Smooth muscle cell (in vitro differentiated cells): Measurements from ENCODE around the gene BCOR. TPM values are rescaled to one million over a fixed set of nuclear protein-coding genes. Genes with fewer than 3 reads are reported as not detected.

Experiments
- DNase-seq: peaks from one replicate; lab custom pipeline; 2025; ENCODE audit not compliant: unreplicated experiment; lab: John Stamatoyannopoulos, UW
- H2AFZ ChIP-seq: fragments of 200-600 bp; sonication (generic); 2 replicates; pipeline ENCODE4 v1.6.0; 2016; ENCODE audit warnings: antibody characterized with exemption, low read depth, mild to moderate bottlenecking
- H3F3A ChIP-seq: fragments of 200-600 bp; sonication (generic); 2 replicates; pipeline ENCODE4 v1.6.0; 2017; ENCODE audit warnings: antibody characterized with exemption, low read depth
- H3K27ac ChIP-seq: fragments of 200-600 bp; sonication (generic); 2 replicates; pipeline ENCODE4 v1.5.1; 2016; ENCODE audit warnings: low read depth, mild to moderate bottlenecking
- H3K27me3 ChIP-seq: fragments of 200-600 bp; sonication (generic); 2 replicates; pipeline ENCODE4 v1.6.1; 2016; ENCODE audit warnings: low read depth, mild to moderate bottlenecking
- H3K36me3 ChIP-seq: fragments of 200-600 bp; sonication (generic); 2 replicates; pipeline ENCODE4 v1.5.1; 2016; ENCODE audit warnings: low read depth
- H3K4me1 ChIP-seq: fragments of 200-600 bp; sonication (generic); 2 replicates; pipeline ENCODE4 v1.5.1; 2016; ENCODE audit warnings: low read depth
- H3K4me2 ChIP-seq: fragments of 200-600 bp; sonication (generic); 2 replicates; pipeline ENCODE4 v1.6.0; 2016; ENCODE audit warnings: mild to moderate bottlenecking
- H3K4me3 ChIP-seq: fragments of 200-600 bp; sonication (generic); 2 replicates; pipeline ENCODE4 v1.5.1; 2016; ENCODE audit warnings: mild to moderate bottlenecking
- H3K79me2 ChIP-seq: fragments of 200-600 bp; sonication (generic); 2 replicates; pipeline ENCODE4 v1.6.0; 2016; ENCODE audit warnings: low read depth, mild to moderate bottlenecking
- H3K9ac ChIP-seq: fragments of 200-600 bp; sonication (generic); 2 replicates; pipeline ENCODE4 v1.6.0; 2016; ENCODE audit warnings: low read depth
- H3K9me3 ChIP-seq: fragments of 200-600 bp; sonication (generic); replicated peaks from 2 replicates; pipeline ENCODE4 v1.5.1; 2016; ENCODE audit warnings: low read depth
- H4K20me1 ChIP-seq: fragments of 200-600 bp; sonication (generic); 2 replicates; pipeline ENCODE4 v1.6.0; 2016; ENCODE audit warnings: low read depth
- WGBS: methylation state at CpG from one replicate; pipeline ENCODE4 v1.1.7; 2016; ENCODE audit warnings: low lambda C conversion rate; 5-methylcytosine and 5-hydroxymethylcytosine counted together
- polyA plus RNA-seq: library from polyadenylated mRNA; unstranded; fragments of >200 nt; fragmentation: Nextera tagmentation; extraction: Ambion mirVana; gene quantifications from 2 replicates; pipeline ENCODE4 v1.2.1, GENCODE V29; 2016
- total RNA-seq: library from RNA; depleted of rRNA; stranded (reverse); fragments of >200 nt; gene quantifications from 2 replicates; pipeline ENCODE4 v1.2.3, GENCODE V29; 2014
- TF ChIP-seq, protein P1 (sequence below): fragments of 200-600 bp; sonication (generic); IDR thresholded peaks from 2 replicates; pipeline ENCODE4 v1.5.1; 2017; ENCODE audit warnings: borderline replicate concordance, mild to moderate bottlenecking, antibody characterized with exemption; ENCODE audit not compliant: insufficient read depth, poor library complexity, severe bottlenecking

BCOR gene
- total and polyA plus RNA-seq, 2 experiments from 2014 or later: 19.5 to 28.0 TPM

DNA sequence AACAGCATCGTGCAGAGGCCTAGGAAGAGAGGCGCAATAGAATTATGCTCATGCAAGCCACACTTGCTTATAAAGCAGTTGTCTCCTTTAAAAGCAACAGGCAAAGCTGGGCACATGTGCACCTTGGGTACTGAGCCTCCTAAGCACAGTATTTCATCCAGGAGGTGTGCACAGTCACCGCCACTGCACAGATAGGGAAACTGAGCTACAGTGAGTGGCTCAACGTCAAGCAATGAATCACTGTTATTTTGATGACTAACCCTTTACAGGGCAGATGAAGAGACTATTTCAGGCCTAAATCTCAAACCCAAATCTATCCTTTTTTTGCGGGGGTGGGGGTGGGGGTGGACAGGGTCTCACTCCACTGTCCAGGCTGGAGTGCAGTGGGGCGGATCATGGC is 42.3 kb downstream of the BCOR start:
- WGBS: 81% methylated on average over 5 of the region's 6 CpGs
- H3K27ac ChIP-seq: no peak overlapping the region
- no peaks in the 10 kb centered on the region for H3F3A ChIP-seq

DNA sequence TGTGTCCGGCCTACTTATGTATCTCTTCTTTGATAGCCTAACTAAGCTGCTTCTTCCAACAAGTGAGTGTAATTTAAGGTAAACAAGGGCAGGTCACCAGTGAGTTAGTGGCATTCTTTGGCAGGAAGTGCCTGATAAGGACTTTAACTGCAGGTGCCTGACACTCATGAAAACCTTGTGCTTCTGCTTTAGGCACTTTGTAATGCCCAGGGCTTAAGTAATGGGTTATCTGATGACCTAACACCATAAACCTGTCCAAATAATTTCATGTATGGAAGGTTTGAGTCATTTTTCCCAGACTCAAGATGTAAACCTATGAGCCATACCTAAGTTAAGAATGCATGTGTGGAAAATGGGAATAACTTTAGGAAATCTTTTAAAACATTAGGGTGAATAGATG is 43.0 kb downstream of the BCOR start:
- H3K4me2 ChIP-seq: no peak overlapping the region
- whole genome bisulfite sequencing: 96% methylated on average over 1 of the region's 1 CpG
- H3F3A ChIP-seq: no peaks in the 10 kb centered on the region
- H3K27me3 ChIP-seq: no peaks in the 10 kb centered on the region
- H4K20me1 ChIP-seq: peaks cover 23% of the 10 kb centered on the region
- H2AFZ ChIP-seq: no peak overlapping the region
- no peak overlapping the region for H3K27ac ChIP-seq
- no peak overlapping the region for H3K9ac ChIP-seq
- peaks cover 23% of the 10 kb centered on the region for H3K9me3 ChIP-seq
- H3K4me1 ChIP-seq: no peaks in the 10 kb centered on the region
- no peaks in the 10 kb centered on the region for H3K79me2 ChIP-seq
- no peak overlapping the region for H3K4me3 ChIP-seq
- no peak for DNase-seq
- TF ChIP-seq, protein P1, sequence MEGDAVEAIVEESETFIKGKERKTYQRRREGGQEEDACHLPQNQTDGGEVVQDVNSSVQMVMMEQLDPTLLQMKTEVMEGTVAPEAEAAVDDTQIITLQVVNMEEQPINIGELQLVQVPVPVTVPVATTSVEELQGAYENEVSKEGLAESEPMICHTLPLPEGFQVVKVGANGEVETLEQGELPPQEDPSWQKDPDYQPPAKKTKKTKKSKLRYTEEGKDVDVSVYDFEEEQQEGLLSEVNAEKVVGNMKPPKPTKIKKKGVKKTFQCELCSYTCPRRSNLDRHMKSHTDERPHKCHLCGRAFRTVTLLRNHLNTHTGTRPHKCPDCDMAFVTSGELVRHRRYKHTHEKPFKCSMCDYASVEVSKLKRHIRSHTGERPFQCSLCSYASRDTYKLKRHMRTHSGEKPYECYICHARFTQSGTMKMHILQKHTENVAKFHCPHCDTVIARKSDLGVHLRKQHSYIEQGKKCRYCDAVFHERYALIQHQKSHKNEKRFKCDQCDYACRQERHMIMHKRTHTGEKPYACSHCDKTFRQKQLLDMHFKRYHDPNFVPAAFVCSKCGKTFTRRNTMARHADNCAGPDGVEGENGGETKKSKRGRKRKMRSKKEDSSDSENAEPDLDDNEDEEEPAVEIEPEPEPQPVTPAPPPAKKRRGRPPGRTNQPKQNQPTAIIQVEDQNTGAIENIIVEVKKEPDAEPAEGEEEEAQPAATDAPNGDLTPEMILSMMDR: no peak
- peaks cover 49% of the 10 kb centered on the region for H3K36me3 ChIP-seq

More for the DNA sequence above, 42.3 kb downstream of the BCOR start:
- Histone ChIP-seq H3K27me3 (no peaks in the 10 kb centered on the region), H3K4me2 (no peak overlapping the region), H3K4me1 (no peaks in the 10 kb centered on the region), H3K36me3 (peaks cover 42% of the 10 kb centered on the region), H3K4me3 (no peak overlapping the region), H4K20me1 (peaks cover 23% of the 10 kb centered on the region), H3K9me3 (peaks cover 16% of the 10 kb centered on the region), H3K79me2 (no peaks in the 10 kb centered on the region), H2AFZ (no peak overlapping the region), H3K9ac (no peak overlapping the region)
- TF ChIP-seq, protein P1: no peak
- no peak for DNase-seq

DNA sequence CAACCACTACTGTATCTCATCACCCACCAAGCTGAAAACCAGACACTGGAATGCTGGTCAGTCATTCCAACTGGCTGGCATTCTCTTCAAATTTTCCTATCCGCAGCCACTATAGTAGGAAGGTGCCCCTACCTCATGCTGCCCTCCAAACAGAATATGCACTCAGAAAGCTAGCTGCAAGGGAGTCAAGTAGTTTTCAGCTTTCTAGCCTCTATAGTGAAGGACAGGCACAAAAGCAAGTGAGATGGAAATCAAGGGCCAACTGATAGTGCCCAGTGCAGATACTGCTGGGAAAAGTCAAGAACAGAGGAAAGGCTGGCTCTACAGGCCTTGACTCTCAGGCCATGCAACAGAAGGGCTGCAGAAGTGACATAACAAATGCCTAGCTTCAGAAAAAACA is 47.2 kb downstream of the BCOR start:
- WGBS: 100% methylated on average over 1 of the region's 1 CpG
- Histone ChIP-seq H2AFZ (no peak overlapping the region), H3K79me2 (no peaks in the 10 kb centered on the region), H4K20me1 (no peaks in the 10 kb centered on the region), H3K4me2 (no peak overlapping the region), H3K9ac (no peak overlapping the region), H3K9me3 (peaks cover 28% of the 10 kb centered on the region), H3K4me3 (no peak overlapping the region), H3K27me3 (no peaks in the 10 kb centered on the region), H3K27ac (no peak overlapping the region), H3F3A (no peaks in the 10 kb centered on the region), H3K36me3 (peaks cover 62% of the 10 kb centered on the region), H3K4me1 (no peaks in the 10 kb centered on the region)
- DNase-seq: no peak
- TF ChIP-seq, protein P1: no peak

DNA sequence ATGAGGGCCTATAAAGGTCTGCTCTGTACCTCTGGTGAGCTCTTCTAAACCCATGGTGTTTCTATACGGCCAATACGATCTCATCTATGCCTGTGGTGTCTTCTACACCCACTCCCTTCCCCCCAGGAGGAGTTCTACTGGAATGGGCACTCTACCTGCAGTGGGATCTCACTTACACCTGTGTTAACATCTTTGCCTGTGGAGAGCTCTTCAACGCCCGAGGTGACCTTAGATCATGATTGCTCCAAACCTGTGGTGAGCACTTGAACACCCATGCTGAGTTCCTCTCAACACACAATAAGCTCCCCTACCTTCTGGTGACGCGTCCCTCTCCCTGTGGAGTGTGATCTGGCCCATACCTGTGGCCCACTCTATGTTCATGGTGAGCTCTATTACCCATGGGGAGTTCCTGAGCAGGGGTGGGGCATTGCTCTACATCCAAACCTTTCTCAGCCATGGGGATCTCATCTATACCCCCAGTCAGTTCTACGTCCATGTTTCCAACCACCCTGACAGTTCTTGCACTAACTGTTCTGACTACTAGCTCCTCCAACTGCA is 48.6 kb downstream of the BCOR start:
- H3K36me3 ChIP-seq: peaks cover 50% of the 10 kb centered on the region

More for the DNA sequence above, 48.6 kb downstream of the BCOR start:
- no peaks in the 10 kb centered on the region for H4K20me1 ChIP-seq
- TF ChIP-seq, protein P1: no peak
- no peak overlapping the region for H3K4me3 ChIP-seq
- no peaks in the 10 kb centered on the region for H3K4me1 ChIP-seq
- H3K27me3 ChIP-seq: no peaks in the 10 kb centered on the region
- no peaks in the 10 kb centered on the region for H3F3A ChIP-seq
- H3K79me2 ChIP-seq: no peaks in the 10 kb centered on the region
- no peak overlapping the region for H3K9ac ChIP-seq
- no peak overlapping the region for H3K4me2 ChIP-seq
- DNase-seq: no peak
- 93% methylated on average over 7 of the region's 7 CpGs for WGBS
- H3K27ac ChIP-seq: no peak overlapping the region
- H2AFZ ChIP-seq: no peak overlapping the region
- H3K9me3 ChIP-seq: peaks cover 28% of the 10 kb centered on the region
